Measurements from ENCODE around the gene RNASE11.
A peak's percentile ranks its signal among the peaks of the same experiment; 100 is the strongest.

The RNASE11 gene

DNA sequence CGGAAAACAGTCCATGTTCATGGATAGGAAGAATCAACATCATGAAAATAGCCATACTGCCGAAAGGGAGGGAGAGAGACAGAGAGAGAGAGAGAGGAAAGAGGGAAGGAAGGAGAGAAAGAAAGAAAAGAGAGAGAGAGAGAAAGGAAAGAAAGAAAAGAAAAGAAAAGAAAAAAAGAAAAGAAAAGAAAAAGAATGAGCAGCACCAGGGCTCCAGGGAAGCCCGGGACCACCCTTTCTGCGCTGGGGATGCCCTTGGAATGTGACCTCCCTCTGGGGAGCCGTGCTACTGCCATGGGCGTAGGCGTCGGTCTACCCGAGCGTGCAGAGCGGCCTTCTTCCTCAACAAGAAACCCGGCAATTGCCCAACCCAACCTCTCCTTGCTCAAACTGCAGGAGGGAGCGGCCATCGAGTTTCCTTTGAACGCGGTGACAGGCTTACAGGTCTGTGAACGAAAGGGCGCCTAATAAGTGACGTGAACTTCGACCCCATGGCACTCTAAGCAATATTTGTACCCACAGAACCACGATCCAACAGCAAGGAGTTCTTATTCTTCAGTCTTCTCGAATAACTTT, 36.8 kb upstream of the RNASE11 start (continued):
- TF ChIP-seq ZSCAN23 (tag by site-specific recombination; IDR thresholded peaks at IDR 0.05) (peak; percentile 60; the same call in 1 of the 2 replicates), KLF9 (tag by site-specific recombination; IDR thresholded peaks at IDR 0.05; ENCODE audit: low read depth) (no peak), SP7 (tag by site-specific recombination; IDR thresholded peaks at IDR 0.05) (0 out of 2 replicates have a peak, but pooled peaks have one; percentile 30), ZBTB8A (tag by site-specific recombination; IDR thresholded peaks at IDR 0.05) (peak; percentile 69), ZNF571 (tag by site-specific recombination; IDR thresholded peaks at IDR 0.05) (no peak), ZNF473 (tag by site-specific recombination; IDR thresholded peaks at IDR 0.05) (no peak), ZNF555 (tag by site-specific recombination; conservative IDR thresholded peaks at IDR 0.05) (no peak), ZNF514 (tag by site-specific recombination; IDR thresholded peaks at IDR 0.05) (no peak), ZNF175 (tag by site-specific recombination; IDR thresholded peaks at IDR 0.05) (no peak), ZNF626 (tag by site-specific recombination; IDR thresholded peaks at IDR 0.05) (no peak), ZNF350 (tag by site-specific recombination; IDR thresholded peaks at IDR 0.05) (no peak), FEZF1 (tag by site-specific recombination; IDR thresholded peaks at IDR 0.05) (no peak), ZBTB48 (tag by site-specific recombination; IDR thresholded peaks at IDR 0.05) (peak; percentile 32; the same call in 1 of the 2 replicates), KLF8 (tag by site-specific recombination; IDR thresholded peaks at IDR 0.05) (peak; percentile 92), HOXC10 (CRISPR knock-in tag; IDR thresholded peaks at IDR 0.05) (no peak), ZNF548 (tag by site-specific recombination; IDR thresholded peaks at IDR 0.05) (no peak), KLF1 (tag by site-specific recombination; IDR thresholded peaks at IDR 0.05) (peak; percentile 75), ZFHX2 (tag by site-specific recombination; conservative IDR thresholded peaks at IDR 0.05) (peak; percentile 79)
- TF ChIP-seq, protein P1, sequence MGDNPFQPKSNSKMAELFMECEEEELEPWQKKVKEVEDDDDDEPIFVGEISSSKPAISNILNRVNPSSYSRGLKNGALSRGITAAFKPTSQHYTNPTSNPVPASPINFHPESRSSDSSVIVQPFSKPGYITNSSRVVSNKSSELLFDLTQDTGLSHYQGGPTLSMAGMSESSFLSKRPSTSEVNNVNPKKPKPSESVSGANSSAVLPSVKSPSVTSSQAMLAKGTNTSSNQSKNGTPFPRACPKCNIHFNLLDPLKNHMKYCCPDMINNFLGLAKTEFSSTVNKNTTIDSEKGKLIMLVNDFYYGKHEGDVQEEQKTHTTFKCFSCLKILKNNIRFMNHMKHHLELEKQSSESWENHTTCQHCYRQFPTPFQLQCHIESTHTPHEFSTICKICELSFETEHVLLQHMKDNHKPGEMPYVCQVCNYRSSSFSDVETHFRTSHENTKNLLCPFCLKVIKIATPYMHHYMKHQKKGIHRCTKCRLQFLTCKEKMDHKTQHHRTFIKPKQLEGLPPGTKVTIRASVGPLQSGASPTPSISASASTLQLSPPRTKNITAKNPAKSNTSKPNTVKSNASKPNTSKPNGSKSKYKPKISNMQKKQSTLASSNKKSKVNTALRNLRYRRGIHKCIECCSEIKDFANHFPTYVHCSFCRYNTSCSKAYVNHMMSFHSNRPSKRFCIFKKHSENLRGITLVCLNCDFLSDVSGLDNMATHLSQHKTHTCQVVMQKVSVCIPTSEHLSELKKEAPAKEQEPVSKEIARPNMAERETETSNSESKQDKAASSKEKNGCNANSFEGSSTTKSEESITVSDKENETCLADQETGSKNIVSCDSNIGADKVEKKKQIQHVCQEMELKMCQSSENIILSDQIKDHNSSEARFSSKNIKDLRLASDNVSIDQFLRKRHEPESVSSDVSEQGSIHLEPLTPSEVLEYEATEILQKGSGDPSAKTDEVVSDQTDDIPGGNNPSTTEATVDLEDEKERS (tag by site-specific recombination; IDR thresholded peaks at IDR 0.05) = no peak
- TF ChIP-seq, protein P2, sequence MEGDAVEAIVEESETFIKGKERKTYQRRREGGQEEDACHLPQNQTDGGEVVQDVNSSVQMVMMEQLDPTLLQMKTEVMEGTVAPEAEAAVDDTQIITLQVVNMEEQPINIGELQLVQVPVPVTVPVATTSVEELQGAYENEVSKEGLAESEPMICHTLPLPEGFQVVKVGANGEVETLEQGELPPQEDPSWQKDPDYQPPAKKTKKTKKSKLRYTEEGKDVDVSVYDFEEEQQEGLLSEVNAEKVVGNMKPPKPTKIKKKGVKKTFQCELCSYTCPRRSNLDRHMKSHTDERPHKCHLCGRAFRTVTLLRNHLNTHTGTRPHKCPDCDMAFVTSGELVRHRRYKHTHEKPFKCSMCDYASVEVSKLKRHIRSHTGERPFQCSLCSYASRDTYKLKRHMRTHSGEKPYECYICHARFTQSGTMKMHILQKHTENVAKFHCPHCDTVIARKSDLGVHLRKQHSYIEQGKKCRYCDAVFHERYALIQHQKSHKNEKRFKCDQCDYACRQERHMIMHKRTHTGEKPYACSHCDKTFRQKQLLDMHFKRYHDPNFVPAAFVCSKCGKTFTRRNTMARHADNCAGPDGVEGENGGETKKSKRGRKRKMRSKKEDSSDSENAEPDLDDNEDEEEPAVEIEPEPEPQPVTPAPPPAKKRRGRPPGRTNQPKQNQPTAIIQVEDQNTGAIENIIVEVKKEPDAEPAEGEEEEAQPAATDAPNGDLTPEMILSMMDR (tag by site-specific recombination; IDR thresholded peaks at IDR 0.05) = no peak
- TF ChIP-seq, protein P3, sequence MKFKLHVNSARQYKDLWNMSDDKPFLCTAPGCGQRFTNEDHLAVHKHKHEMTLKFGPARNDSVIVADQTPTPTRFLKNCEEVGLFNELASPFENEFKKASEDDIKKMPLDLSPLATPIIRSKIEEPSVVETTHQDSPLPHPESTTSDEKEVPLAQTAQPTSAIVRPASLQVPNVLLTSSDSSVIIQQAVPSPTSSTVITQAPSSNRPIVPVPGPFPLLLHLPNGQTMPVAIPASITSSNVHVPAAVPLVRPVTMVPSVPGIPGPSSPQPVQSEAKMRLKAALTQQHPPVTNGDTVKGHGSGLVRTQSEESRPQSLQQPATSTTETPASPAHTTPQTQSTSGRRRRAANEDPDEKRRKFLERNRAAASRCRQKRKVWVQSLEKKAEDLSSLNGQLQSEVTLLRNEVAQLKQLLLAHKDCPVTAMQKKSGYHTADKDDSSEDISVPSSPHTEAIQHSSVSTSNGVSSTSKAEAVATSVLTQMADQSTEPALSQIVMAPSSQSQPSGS (tag by site-specific recombination; IDR thresholded peaks at IDR 0.05; ENCODE audit: low read depth) = 0 out of 2 replicates have a peak, but pooled peaks have one; percentile 6
- TF ChIP-seq, protein P4, sequence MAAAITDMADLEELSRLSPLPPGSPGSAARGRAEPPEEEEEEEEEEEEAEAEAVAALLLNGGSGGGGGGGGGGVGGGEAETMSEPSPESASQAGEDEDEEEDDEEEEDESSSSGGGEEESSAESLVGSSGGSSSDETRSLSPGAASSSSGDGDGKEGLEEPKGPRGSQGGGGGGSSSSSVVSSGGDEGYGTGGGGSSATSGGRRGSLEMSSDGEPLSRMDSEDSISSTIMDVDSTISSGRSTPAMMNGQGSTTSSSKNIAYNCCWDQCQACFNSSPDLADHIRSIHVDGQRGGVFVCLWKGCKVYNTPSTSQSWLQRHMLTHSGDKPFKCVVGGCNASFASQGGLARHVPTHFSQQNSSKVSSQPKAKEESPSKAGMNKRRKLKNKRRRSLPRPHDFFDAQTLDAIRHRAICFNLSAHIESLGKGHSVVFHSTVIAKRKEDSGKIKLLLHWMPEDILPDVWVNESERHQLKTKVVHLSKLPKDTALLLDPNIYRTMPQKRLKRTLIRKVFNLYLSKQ (tag by site-specific recombination; IDR thresholded peaks at IDR 0.05; ENCODE audit: borderline replicate concordance) = no peak
- TF ChIP-seq, protein P5, sequence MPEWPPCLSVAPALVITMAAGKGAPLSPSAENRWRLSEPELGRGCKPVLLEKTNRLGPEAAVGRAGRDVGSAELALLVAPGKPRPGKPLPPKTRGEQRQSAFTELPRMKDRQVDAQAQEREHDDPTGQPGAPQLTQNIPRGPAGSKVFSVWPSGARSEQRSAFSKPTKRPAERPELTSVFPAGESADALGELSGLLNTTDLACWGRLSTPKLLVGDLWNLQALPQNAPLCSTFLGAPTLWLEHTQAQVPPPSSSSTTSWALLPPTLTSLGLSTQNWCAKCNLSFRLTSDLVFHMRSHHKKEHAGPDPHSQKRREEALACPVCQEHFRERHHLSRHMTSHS (tag by site-specific recombination; IDR thresholded peaks at IDR 0.05) = no peak
- TF ChIP-seq, protein P6, sequence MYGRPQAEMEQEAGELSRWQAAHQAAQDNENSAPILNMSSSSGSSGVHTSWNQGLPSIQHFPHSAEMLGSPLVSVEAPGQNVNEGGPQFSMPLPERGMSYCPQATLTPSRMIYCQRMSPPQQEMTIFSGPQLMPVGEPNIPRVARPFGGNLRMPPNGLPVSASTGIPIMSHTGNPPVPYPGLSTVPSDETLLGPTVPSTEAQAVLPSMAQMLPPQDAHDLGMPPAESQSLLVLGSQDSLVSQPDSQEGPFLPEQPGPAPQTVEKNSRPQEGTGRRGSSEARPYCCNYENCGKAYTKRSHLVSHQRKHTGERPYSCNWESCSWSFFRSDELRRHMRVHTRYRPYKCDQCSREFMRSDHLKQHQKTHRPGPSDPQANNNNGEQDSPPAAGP (tag by site-specific recombination; IDR thresholded peaks at IDR 0.05) = peak; percentile 70; the same call in 1 of the 2 replicates
- TF ChIP-seq, protein P7, sequence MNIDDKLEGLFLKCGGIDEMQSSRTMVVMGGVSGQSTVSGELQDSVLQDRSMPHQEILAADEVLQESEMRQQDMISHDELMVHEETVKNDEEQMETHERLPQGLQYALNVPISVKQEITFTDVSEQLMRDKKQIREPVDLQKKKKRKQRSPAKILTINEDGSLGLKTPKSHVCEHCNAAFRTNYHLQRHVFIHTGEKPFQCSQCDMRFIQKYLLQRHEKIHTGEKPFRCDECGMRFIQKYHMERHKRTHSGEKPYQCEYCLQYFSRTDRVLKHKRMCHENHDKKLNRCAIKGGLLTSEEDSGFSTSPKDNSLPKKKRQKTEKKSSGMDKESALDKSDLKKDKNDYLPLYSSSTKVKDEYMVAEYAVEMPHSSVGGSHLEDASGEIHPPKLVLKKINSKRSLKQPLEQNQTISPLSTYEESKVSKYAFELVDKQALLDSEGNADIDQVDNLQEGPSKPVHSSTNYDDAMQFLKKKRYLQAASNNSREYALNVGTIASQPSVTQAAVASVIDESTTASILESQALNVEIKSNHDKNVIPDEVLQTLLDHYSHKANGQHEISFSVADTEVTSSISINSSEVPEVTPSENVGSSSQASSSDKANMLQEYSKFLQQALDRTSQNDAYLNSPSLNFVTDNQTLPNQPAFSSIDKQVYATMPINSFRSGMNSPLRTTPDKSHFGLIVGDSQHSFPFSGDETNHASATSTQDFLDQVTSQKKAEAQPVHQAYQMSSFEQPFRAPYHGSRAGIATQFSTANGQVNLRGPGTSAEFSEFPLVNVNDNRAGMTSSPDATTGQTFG (tag by site-specific recombination; IDR thresholded peaks at IDR 0.05; ENCODE audit: borderline replicate concordance) = no peak
- TF ChIP-seq, protein P8, sequence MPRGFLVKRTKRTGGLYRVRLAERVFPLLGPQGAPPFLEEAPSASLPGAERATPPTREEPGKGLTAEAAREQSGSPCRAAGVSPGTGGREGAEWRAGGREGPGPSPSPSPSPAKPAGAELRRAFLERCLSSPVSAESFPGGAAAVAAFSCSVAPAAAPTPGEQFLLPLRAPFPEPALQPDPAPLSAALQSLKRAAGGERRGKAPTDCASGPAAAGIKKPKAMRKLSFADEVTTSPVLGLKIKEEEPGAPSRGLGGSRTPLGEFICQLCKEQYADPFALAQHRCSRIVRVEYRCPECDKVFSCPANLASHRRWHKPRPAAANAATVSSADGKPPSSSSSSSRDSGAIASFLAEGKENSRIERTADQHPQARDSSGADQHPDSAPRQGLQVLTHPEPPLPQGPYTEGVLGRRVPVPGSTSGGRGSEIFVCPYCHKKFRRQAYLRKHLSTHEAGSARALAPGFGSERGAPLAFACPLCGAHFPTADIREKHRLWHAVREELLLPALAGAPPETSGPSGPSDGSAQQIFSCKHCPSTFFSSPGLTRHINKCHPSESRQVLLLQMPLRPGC (tag by site-specific recombination; IDR thresholded peaks at IDR 0.05) = peak; percentile 63

Measured in HEK293 (cell line).